ENCODE data around the gene LRRC61.

The LRRC61 gene

GRCh38 chr7:150329331-150330120 lies 6.4 kb downstream of the LRRC61 start:
- no peak for TF ChIP-seq FEZF1 (tag by site-specific recombination; IDR thresholded peaks at IDR 0.05)
- no peak for TF ChIP-seq SCRT2 (tag by site-specific recombination; IDR thresholded peaks at IDR 0.05)
- no peak for TF ChIP-seq ZSCAN30 (tag by site-specific recombination; IDR thresholded peaks at IDR 0.05)
- ChIA-PET POLR2A (no interaction called here), CTCF (interaction anchor here (1.4 kb wide), 1 partner anchor 14 kb away, joined by 5 read pairs; no protein-coding TSS in a partner anchor)
- H3K9me3 ChIP-seq (ENCODE audit: control insufficient read depth, insufficient read depth, low read depth, low read length): no peaks in the 10 kb centered on the region
- peaks cover 8 to 96% of the 10 kb centered on the region in 2 experiments for H3K36me3 ChIP-seq (ENCODE audit: control insufficient read depth in 2 of 2, insufficient read depth in 1 of 2, low read length in 2 of 2)
- H3K27ac ChIP-seq (ENCODE audit: extremely low read depth, low read depth, low read length): no peak overlapping the region
- H3K4me3 ChIP-seq (ENCODE audit: low read depth, low read length): no peak overlapping the region
- no peaks in the 10 kb centered on the region for H3K4me1 ChIP-seq (ENCODE audit: control insufficient read depth, insufficient read depth, low read length)

GRCh38 chr7:150330211-150330885 lies 7.2 kb downstream of the LRRC61 start:
- Histone ChIP-seq H3K4me1 (ENCODE audit: control insufficient read depth, insufficient read depth, low read length) (no peaks in the 10 kb centered on the region), H3K27ac (ENCODE audit: extremely low read depth, low read depth, low read length) (no peak overlapping the region), H3K36me3 (ENCODE audit: control insufficient read depth in 2 of 2, insufficient read depth in 1 of 2, low read length in 2 of 2) (peaks cover 8 to 89% of the 10 kb centered on the region in 2 experiments), H3K9me3 (ENCODE audit: control insufficient read depth, insufficient read depth, low read depth, low read length) (no peaks in the 10 kb centered on the region), H3K4me3 (ENCODE audit: low read depth, low read length) (no peak overlapping the region)
- ChIA-PET POLR2A (no interaction called here), CTCF (interaction anchor here (1.4 kb wide), 1 partner anchor 13 kb away, joined by 5 read pairs; no protein-coding TSS in a partner anchor)
- TF ChIP-seq ZNF404 (tag by site-specific recombination; IDR thresholded peaks at IDR 0.05) (no peak), SETDB1 (IDR thresholded peaks at IDR 0.05; ENCODE audit: insufficient read length, low read length) (no peak), ZNF776 (tag by site-specific recombination; IDR thresholded peaks at IDR 0.05; ENCODE audit: borderline replicate concordance) (no peak), WT1 (tag by site-specific recombination; IDR thresholded peaks at IDR 0.05) (no peak), ZNF48 (tag by site-specific recombination; IDR thresholded peaks at IDR 0.05) (no peak), ZBTB7A (tag by site-specific recombination; IDR thresholded peaks at IDR 0.05; ENCODE audit: low read depth) (no peak), ZNF660 (tag by site-specific recombination; IDR thresholded peaks at IDR 0.05) (no peak), SP7 (tag by site-specific recombination; IDR thresholded peaks at IDR 0.05) (no peak), EGR2 (tag by site-specific recombination; IDR thresholded peaks at IDR 0.05; ENCODE audit: low read depth) (no peak), ZNF624 (tag by site-specific recombination; IDR thresholded peaks at IDR 0.05) (no peak), ZNF571 (tag by site-specific recombination; IDR thresholded peaks at IDR 0.05) (no peak), SP3 (tag by site-specific recombination; IDR thresholded peaks at IDR 0.05) (no peak), ZBTB10 (tag by site-specific recombination; IDR thresholded peaks at IDR 0.05) (no peak), ZNF37A (tag by site-specific recombination; IDR thresholded peaks at IDR 0.05) (no peak), ZNF221 (tag by site-specific recombination; IDR thresholded peaks at IDR 0.05; ENCODE audit: borderline replicate concordance) (no peak), SCRT2 (tag by site-specific recombination; IDR thresholded peaks at IDR 0.05) (no peak)
